Measurements from ENCODE around the gene DUSP9.
"Not testable (repeated sequence)": the region's sequence is repeated elsewhere in the genome, so short reads cannot be mapped to it uniquely, and the experiment has no call there.

The DUSP9 gene

GRCh38 chrX:153688506-153688905 is 41.5 kb downstream of the DUSP9 start:
- TF ChIP-seq, protein P1, sequence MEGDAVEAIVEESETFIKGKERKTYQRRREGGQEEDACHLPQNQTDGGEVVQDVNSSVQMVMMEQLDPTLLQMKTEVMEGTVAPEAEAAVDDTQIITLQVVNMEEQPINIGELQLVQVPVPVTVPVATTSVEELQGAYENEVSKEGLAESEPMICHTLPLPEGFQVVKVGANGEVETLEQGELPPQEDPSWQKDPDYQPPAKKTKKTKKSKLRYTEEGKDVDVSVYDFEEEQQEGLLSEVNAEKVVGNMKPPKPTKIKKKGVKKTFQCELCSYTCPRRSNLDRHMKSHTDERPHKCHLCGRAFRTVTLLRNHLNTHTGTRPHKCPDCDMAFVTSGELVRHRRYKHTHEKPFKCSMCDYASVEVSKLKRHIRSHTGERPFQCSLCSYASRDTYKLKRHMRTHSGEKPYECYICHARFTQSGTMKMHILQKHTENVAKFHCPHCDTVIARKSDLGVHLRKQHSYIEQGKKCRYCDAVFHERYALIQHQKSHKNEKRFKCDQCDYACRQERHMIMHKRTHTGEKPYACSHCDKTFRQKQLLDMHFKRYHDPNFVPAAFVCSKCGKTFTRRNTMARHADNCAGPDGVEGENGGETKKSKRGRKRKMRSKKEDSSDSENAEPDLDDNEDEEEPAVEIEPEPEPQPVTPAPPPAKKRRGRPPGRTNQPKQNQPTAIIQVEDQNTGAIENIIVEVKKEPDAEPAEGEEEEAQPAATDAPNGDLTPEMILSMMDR (IDR thresholded peaks at IDR 0.05; ENCODE audit: low read depth, low read length): no peak
- no peaks in the 10 kb centered on the region for H3K9me3 ChIP-seq
- peak overlapping the region; percentile 40 for H3K4me3 ChIP-seq (ENCODE audit: low read depth, low read length)
- no peaks in the 10 kb centered on the region for H3K4me1 ChIP-seq
- 0 out of 2 replicates have a peak, but pooled peaks cover 4% of the 10 kb centered on the region for H3K36me3 ChIP-seq
- no peaks in the 10 kb centered on the region for H3K27me3 ChIP-seq
- DNase-seq: no peak

DNA sequence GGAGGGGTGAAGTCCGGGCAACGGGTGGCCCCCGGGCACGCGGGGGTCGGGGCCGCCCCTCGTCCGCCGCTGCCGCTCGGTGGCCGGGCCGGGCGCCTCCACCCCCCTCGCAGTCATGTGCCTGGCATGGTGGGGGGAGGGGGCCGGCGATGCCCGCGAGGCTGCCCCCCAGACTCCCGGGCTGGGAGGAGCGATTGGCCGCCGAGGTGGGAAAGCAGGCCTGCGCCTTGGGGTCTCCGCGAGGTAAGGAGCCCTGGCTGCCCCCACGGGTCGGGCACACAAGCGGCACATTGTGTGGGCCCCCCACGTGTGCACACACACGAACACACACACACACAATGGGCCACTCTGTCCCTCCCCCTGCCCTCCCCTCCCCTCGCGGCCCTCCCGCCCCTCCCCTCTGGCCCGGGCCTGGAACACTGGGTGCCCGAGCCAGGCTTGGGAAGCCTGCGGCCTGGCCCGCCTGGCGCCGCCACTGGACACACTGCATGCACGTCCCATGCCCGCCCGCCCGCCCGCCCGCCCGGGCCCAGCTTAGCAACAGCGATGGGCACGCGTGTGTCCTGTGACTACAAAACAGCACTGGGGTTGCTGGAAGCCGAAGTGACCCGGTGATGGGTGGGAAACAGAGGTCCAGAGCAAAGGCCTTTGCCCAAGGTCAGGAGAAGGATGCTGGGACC is 42.0 kb downstream of the DUSP9 start:
- DNase-seq: peak; percentile 57
- 0 out of 2 replicates have a peak, but pooled peaks cover 4% of the 10 kb centered on the region for H3K36me3 ChIP-seq
- no peaks in the 10 kb centered on the region for H3K9me3 ChIP-seq
- no peaks in the 10 kb centered on the region for H3K4me1 ChIP-seq
- H3K27me3 ChIP-seq: no peaks in the 10 kb centered on the region
- TF ChIP-seq, protein P1 (IDR thresholded peaks at IDR 0.05; ENCODE audit: low read depth, low read length): no peak
- H3K4me3 ChIP-seq (ENCODE audit: low read depth, low read length): peak overlapping the region; percentile 52

DNA sequence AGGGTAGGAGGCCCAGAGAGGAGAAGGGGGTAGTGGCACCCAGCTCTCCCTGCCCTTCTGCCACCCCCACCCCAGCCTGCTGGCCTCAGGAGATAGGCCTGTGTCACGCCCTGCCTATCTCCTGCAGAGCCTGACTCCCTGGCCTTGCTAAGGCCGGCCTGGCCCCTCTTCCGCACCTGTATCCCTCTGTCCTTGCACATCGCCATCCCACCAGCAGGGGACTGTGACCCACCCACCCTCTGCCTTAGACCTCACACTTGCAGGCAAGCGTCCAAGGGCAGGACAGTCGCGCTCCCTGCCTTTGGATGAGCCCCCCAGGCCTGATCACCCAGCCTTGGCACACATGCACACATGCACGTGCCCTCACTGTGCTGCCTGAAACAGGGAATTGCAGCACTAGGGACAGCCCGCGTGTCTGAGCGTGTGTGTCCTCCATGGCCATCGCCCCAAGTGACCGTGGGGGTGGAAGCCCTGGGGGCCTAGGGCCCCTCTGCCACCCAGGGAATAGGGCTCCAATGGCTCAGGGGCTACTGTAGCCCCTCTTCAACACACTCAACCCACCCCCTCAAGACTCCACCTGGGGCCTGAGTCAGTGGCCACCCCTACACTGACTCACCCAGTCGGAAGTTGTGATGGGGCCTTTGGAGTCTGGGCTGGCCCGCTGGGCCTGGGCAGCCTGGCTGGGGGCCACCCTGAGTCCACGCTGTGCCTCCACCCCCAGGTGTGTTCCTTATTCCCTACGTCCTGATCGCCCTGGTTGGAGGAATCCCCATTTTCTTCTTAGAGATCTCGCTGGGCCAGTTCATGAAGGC is 42.9 kb downstream of the DUSP9 start:
- no peaks in the 10 kb centered on the region for H3K4me1 ChIP-seq
- peak; percentile 64 for DNase-seq
- H3K27me3 ChIP-seq: no peaks in the 10 kb centered on the region
- TF ChIP-seq, protein P1 (IDR thresholded peaks at IDR 0.05; ENCODE audit: low read depth, low read length): peak; percentile 44
- H3K36me3 ChIP-seq: 0 out of 2 replicates have a peak, but pooled peaks cover 4% of the 10 kb centered on the region
- H3K9me3 ChIP-seq: no peaks in the 10 kb centered on the region
- peak overlapping the region; percentile 52 for H3K4me3 ChIP-seq (ENCODE audit: low read depth, low read length)

- 0 out of 2 replicates have a peak, but pooled peaks cover 4% of the 10 kb centered on the region for H3K36me3 ChIP-seq
- no peak overlapping the region for H3K4me3 ChIP-seq (ENCODE audit: low read depth, low read length)
- no peaks in the 10 kb centered on the region for H3K9me3 ChIP-seq
- no peaks in the 10 kb centered on the region for H3K4me1 ChIP-seq
- TF ChIP-seq, protein P1 (IDR thresholded peaks at IDR 0.05; ENCODE audit: low read depth, low read length): no peak
- no peaks in the 10 kb centered on the region for H3K27me3 ChIP-seq
- no peak for DNase-seq
Observed at GRCh38 chrX:153690466-153690865, 43.5 kb downstream of the DUSP9 start.

DNA sequence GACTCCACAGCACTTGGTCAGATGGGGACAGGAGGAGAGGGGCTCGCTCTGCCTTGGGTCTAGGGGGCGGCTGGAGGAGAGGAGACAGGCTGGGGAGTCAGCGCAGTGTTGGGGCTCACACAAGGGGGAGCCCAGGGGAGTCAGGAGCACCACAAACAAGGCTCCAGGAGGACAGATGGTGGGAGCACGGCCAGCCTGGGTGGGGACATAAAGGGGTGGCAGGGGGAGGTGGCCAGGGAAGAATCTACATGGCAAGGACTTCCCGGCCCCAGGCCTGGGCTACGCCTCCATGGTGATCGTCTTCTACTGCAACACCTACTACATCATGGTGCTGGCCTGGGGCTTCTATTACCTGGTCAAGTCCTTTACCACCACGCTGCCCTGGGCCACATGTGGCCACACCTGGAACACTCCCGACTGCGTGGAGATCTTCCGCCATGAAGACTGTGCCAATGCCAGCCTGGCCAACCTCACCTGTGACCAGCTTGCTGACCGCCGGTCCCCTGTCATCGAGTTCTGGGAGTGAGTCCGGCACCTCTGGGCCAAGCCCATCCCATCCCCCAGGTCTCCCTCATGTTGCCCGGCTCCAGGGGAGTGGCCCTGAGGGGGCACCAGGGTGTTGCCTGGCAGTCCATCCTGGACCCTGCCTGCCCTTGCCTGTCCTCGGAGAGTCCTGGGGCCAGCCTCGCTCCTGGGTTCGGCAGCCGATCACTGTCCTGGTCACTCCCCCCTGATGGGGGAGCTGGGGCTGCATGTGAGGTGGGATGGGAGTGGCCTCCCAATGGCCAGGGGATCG is 44.2 kb downstream of the DUSP9 start:
- H3K4me1 ChIP-seq; DNase-seq; H3K4me3 ChIP-seq (ENCODE audit: low read depth, low read length); H3K9me3 ChIP-seq; H3K27me3 ChIP-seq; H3K36me3 ChIP-seq: not testable (repeated sequence)

DNA sequence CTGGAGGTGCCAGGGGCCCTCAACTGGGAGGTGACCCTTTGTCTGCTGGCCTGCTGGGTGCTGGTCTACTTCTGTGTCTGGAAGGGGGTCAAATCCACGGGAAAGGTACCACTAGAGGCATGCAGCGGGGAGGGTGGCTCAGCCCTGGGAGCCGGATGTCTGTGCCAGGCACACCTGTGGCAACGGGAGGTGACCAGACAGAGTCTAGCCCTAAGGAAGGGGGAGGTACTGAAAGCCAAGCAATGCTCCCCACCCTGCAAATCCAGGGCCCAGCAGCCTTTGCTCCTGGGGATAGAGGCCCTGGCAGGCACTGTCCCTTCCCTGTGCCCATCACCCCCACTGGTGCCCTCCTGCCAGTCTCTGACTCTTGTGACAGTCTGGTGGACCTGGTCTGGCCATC is 45.0 kb downstream of the DUSP9 start:
- Histone ChIP-seq H3K9me3 (no peaks in the 10 kb centered on the region), H3K27me3 (no peaks in the 10 kb centered on the region), H3K4me3 (ENCODE audit: low read depth, low read length) (no peak overlapping the region), H3K4me1 (no peaks in the 10 kb centered on the region), H3K36me3 (0 out of 2 replicates have a peak, but pooled peaks cover 4% of the 10 kb centered on the region)
- TF ChIP-seq, protein P1 (IDR thresholded peaks at IDR 0.05; ENCODE audit: low read depth, low read length): no peak
- DNase-seq: no peak

Data from BE2C (cell line).